Activated B cell treated with CpG ODN at 0.5 μM for 24 hours (primary cell): ENCODE results near the gene LPP. TPM values are rescaled to one million over a fixed set of nuclear protein-coding genes. Genes with fewer than 3 reads are reported as not detected.
A peak's percentile ranks its signal among the peaks of the same experiment; 100 is the strongest.

Source experiments
- ATAC-seq: fragments of 200-7000 bp; cut with Tn5 transposase; one replicate; pipeline ENCODE4 v1.10.0; 2021; ENCODE audit warnings: low read depth, mild to moderate bottlenecking, moderate library complexity
- CTCF ChIA-PET: fragments of 350-600 bp; sonication (Branson Sonifier 250); formaldehyde crosslinking; loops from one replicate; lab custom pipeline; 2021; ENCODE audit warnings: antibody characterized with exemption; lab: Charles Lee
- POLR2A ChIA-PET: fragments of 350-600 bp; sonication (Branson Sonifier 250); formaldehyde crosslinking; loops from one replicate; lab custom pipeline; 2021; ENCODE audit warnings: antibody characterized with exemption; lab: Charles Lee
- DNase-seq: peaks from one replicate; pipeline ENCODE4 v3.0.0; 2022
- H3K27ac Mint-ChIP-seq: one replicate; pipeline ENCODE4 v1.8.0; 2020; ENCODE audit warnings: mixed read lengths
- H3K27me3 Mint-ChIP-seq: one replicate; pipeline ENCODE4 v1.8.0; 2021; ENCODE audit warnings: mixed read lengths
- H3K36me3 Mint-ChIP-seq: one replicate; pipeline ENCODE4 v1.8.0; 2021; ENCODE audit warnings: low read depth, mixed read lengths
- H3K4me1 Mint-ChIP-seq: one replicate; pipeline ENCODE4 v1.8.0; 2021; ENCODE audit warnings: mixed read lengths
- H3K4me3 Mint-ChIP-seq: one replicate; pipeline ENCODE4 v1.8.0; 2020; ENCODE audit warnings: mild to moderate bottlenecking, mixed read lengths
- H3K9me3 Mint-ChIP-seq: one replicate; pipeline ENCODE4 v1.8.0; 2020; ENCODE audit warnings: mixed read lengths
- intact Hi-C: fragments of 100-400 bp; cut with micrococcal nuclease; formaldehyde crosslinking; loops from one replicate; pipeline ENCODE4 v1.15.1; 2024
- total RNA-seq: library from RNA; stranded (reverse); gene quantifications from 2 replicates; pipeline ENCODE4 v1.2.3, GENCODE V29; 2022
- TF ChIP-seq, protein P1 (sequence below): fragments of 200-600 bp; IDR thresholded peaks from one replicate; pipeline ENCODE4 v1.8.0; 2022; ENCODE audit warnings: antibody characterized with exemption, mild to moderate bottlenecking

Gene LPP
- total RNA-seq, 1 donor from 2014 or later = 60.1 TPM

GRCh38 chr3:188685789-188686188, 531.8 kb downstream of the LPP start:
- TF ChIP-seq, protein P1, sequence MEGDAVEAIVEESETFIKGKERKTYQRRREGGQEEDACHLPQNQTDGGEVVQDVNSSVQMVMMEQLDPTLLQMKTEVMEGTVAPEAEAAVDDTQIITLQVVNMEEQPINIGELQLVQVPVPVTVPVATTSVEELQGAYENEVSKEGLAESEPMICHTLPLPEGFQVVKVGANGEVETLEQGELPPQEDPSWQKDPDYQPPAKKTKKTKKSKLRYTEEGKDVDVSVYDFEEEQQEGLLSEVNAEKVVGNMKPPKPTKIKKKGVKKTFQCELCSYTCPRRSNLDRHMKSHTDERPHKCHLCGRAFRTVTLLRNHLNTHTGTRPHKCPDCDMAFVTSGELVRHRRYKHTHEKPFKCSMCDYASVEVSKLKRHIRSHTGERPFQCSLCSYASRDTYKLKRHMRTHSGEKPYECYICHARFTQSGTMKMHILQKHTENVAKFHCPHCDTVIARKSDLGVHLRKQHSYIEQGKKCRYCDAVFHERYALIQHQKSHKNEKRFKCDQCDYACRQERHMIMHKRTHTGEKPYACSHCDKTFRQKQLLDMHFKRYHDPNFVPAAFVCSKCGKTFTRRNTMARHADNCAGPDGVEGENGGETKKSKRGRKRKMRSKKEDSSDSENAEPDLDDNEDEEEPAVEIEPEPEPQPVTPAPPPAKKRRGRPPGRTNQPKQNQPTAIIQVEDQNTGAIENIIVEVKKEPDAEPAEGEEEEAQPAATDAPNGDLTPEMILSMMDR = no peak
- no peaks in the 10 kb centered on the region for H3K36me3 Mint-ChIP-seq
- no peaks in the 10 kb centered on the region for H3K9me3 Mint-ChIP-seq
- ATAC-seq (no peak), DNase-seq (no peak)
- peaks cover 52% of the 10 kb centered on the region for H3K4me1 Mint-ChIP-seq
- no peak overlapping the region for H3K4me3 Mint-ChIP-seq
- H3K27me3 Mint-ChIP-seq = no peaks in the 10 kb centered on the region
- ChIA-PET CTCF (interaction anchor here (0.7 to 1.2 kb wide), 3 partner anchors 14 to 896 kb away, joined by 3 to 8 read pairs (median 3); no protein-coding TSS in a partner anchor), POLR2A (interaction anchor here (0.6 to 2.3 kb wide), 4 partner anchors 67 to 945 kb away, joined by 3 to 6 read pairs (median 4); no protein-coding TSS in a partner anchor)
- H3K27ac Mint-ChIP-seq = no peak overlapping the region
- intact Hi-C loops = no loop called here

GRCh38 chr3:188686324-188686723, 532.4 kb downstream of the LPP start:
- CTCF ChIA-PET = interaction anchor here (0.7 to 1.5 kb wide), 5 partner anchors 13 to 945 kb away, joined by 3 to 8 read pairs (median 3); no protein-coding TSS in a partner anchor
- Mint-ChIP-seq H3K4me1 (peaks cover 53% of the 10 kb centered on the region), H3K27me3 (no peaks in the 10 kb centered on the region), H3K27ac (peak overlapping the region; percentile 90), H3K36me3 (no peaks in the 10 kb centered on the region), H3K4me3 (peak overlapping the region; percentile 25), H3K9me3 (no peaks in the 10 kb centered on the region)
- TF ChIP-seq, protein P1 = no peak
- POLR2A ChIA-PET = interaction anchor here (0.6 to 2.3 kb wide), 7 partner anchors 9 to 946 kb away, joined by 3 to 6 read pairs (median 4); no protein-coding TSS in a partner anchor
- no peak for DNase-seq
- peak; percentile 80 for ATAC-seq
- intact Hi-C loops = no loop called here

GRCh38 chr3:188687389-188687788, 533.4 kb downstream of the LPP start:
- Mint-ChIP-seq H3K4me1 (peaks cover 48% of the 10 kb centered on the region), H3K27ac (peak overlapping the region; percentile 68), H3K9me3 (no peaks in the 10 kb centered on the region), H3K36me3 (no peaks in the 10 kb centered on the region), H3K4me3 (no peak overlapping the region), H3K27me3 (no peaks in the 10 kb centered on the region)
- DNase-seq (no peak), ATAC-seq (no peak)
- CTCF ChIA-PET = interaction anchor here (0.7 to 1.5 kb wide), 3 partner anchors 12 to 946 kb away, joined by 3 to 4 read pairs (median 3); no protein-coding TSS in a partner anchor
- TF ChIP-seq, protein P1 = no peak
- intact Hi-C loops = no loop called here
- POLR2A ChIA-PET = interaction anchor here (0.6 to 2.2 kb wide), 8 partner anchors 8 to 950 kb away, joined by 3 to 6 read pairs (median 4); no protein-coding TSS in a partner anchor

GRCh38 chr3:188689101-188689574, 535.2 kb downstream of the LPP start:
- no peak for DNase-seq
- CTCF ChIA-PET = interaction anchor here (1.1 kb wide), 1 partner anchor 949 kb away, joined by 4 read pairs; no protein-coding TSS in a partner anchor
- no peak for ATAC-seq
- H3K27ac Mint-ChIP-seq = no peak overlapping the region
- no peak overlapping the region for H3K4me3 Mint-ChIP-seq
- no peaks in the 10 kb centered on the region for H3K9me3 Mint-ChIP-seq
- peaks cover 51% of the 10 kb centered on the region for H3K4me1 Mint-ChIP-seq
- POLR2A ChIA-PET = interaction anchor here (0.6 to 1.9 kb wide), 3 partner anchors 11 to 228 kb away, joined by 3 to 6 read pairs (median 4); no protein-coding TSS in a partner anchor
- intact Hi-C loops = no loop called here
- no peaks in the 10 kb centered on the region for H3K27me3 Mint-ChIP-seq
- no peaks in the 10 kb centered on the region for H3K36me3 Mint-ChIP-seq
- TF ChIP-seq, protein P1 = no peak

DNA sequence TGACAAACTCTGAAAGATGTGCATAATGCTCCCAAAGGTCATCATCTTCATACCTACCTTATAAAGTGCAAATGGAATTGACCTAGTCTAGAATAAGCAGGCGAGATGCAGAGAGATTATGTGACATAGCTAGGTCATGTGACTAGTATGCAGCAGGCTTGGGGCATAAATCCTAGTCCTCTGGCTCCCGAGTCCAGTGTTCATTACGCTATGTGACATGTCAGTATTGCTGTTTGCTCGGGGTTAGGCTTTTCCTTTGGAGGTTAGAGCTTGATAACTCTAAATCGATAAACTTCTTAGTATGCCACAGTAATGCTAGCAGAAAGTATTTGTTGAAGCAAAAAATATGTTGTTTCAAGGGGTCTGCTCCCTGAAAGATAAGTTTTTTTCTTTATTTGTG, 536.1 kb downstream of the LPP start:
- H3K4me3 Mint-ChIP-seq = no peak overlapping the region
- DNase-seq (no peak), ATAC-seq (no peak)
- ChIA-PET CTCF (interaction anchor here (0.6 kb wide), 1 partner anchor 192 kb away, joined by 3 read pairs; no protein-coding TSS in a partner anchor), POLR2A (no interaction called here)
- H3K27ac Mint-ChIP-seq = no peak overlapping the region
- peaks cover 47% of the 10 kb centered on the region for H3K4me1 Mint-ChIP-seq
- H3K9me3 Mint-ChIP-seq = no peaks in the 10 kb centered on the region
- H3K36me3 Mint-ChIP-seq = no peaks in the 10 kb centered on the region
- intact Hi-C loops = loop anchor here (10.0 kb wide), 1 partner anchor 715 kb away; no protein-coding TSS in a partner anchor
- H3K27me3 Mint-ChIP-seq = no peaks in the 10 kb centered on the region
- TF ChIP-seq, protein P1 = no peak
